Measurements from ENCODE around the gene FRY.

The FRY gene

DNA sequence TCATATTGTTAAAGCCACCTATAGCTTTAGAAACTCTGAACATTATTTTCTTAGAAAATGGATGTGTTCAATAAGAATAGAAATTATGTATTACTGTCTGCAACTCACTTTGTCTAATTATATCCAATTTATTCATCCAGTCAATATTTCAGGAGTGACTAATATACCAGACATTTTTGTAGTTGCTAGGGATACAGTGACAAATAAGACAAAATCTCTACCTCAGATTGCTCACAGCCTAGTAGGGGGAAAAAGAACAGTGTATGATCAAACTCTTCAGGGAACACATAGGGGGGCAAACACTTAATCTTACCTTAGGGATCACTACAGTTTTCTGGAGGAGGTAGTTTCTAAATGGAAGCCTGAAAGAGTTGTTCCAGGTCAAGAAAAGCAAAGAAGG, 292.3 kb downstream of the FRY start:
- no peak overlapping the region for H3K4me3 ChIP-seq (ENCODE audit: low read length)
- peak; percentile 43 for DNase-seq (ENCODE audit: low read depth)
- TF ChIP-seq, protein P1, sequence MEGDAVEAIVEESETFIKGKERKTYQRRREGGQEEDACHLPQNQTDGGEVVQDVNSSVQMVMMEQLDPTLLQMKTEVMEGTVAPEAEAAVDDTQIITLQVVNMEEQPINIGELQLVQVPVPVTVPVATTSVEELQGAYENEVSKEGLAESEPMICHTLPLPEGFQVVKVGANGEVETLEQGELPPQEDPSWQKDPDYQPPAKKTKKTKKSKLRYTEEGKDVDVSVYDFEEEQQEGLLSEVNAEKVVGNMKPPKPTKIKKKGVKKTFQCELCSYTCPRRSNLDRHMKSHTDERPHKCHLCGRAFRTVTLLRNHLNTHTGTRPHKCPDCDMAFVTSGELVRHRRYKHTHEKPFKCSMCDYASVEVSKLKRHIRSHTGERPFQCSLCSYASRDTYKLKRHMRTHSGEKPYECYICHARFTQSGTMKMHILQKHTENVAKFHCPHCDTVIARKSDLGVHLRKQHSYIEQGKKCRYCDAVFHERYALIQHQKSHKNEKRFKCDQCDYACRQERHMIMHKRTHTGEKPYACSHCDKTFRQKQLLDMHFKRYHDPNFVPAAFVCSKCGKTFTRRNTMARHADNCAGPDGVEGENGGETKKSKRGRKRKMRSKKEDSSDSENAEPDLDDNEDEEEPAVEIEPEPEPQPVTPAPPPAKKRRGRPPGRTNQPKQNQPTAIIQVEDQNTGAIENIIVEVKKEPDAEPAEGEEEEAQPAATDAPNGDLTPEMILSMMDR (IDR thresholded peaks at IDR 0.05; ENCODE audit: insufficient read depth, low read depth, low read length, missing control alignments), result no peak

DNA sequence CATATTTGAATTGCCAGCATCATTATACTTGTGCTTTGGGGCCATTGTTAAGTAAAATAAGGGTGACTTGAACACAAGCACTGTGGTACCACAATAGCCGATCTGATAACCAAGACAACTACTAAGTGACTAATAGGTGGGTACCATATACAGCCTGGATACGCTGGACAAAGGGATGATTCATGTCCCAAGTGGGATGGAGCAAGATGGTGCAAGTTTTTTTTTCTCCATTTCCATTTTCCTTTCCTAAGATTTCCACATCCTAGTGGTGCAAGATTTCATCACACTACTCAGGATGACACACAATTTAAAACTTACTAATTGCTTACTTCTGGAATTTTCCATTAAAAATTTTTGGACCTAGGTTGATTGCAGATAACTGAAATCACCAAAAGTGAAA, 298.9 kb downstream of the FRY start:
- DNase-seq (ENCODE audit: low read depth), result peak; percentile 89
- H3K4me3 ChIP-seq (ENCODE audit: low read length), result no peak overlapping the region
- TF ChIP-seq, protein P1 (IDR thresholded peaks at IDR 0.05; ENCODE audit: insufficient read depth, low read depth, low read length, missing control alignments), result no peak

DNA sequence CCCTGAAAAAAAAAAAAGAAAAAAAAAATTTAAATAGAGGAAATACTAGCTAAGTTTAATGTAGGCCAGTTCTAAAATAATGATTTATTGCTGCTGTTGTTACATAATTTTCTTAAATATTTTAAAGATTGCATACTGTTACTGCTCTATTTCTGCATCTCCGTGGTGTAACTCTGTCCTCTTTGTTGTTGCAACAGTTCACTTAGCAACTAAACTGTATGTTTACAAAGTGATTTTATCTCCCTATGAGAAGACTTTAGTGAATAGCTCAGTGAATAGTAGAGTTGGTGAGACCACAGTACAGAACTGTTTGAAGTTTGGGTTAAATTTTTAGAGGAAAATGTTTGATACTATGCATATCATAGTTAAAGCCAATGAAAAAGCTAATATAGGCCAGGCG, 303.1 kb downstream of the FRY start:
- no peak for DNase-seq (ENCODE audit: low read depth)
- H3K4me3 ChIP-seq (ENCODE audit: low read length), result no peak overlapping the region
- TF ChIP-seq, protein P1 (IDR thresholded peaks at IDR 0.05; ENCODE audit: insufficient read depth, low read depth, low read length, missing control alignments), result no peak

DNA sequence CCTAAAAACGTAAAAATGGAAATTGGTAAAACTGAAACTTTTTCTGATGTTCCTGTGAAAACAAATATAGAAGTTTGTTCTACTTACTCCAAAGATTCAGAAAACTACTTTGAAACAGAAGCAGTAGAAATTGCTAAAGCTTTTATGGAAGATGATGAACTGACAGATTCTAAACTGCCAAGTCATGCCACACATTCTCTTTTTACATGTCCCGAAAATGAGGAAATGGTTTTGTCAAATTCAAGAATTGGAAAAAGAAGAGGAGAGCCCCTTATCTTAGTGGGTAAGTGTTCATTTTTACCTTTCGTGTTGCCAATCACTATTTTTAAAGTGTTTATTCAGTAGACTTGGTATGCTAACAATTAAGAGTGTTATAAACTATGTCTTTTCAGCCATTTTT, 309.3 kb downstream of the FRY start:
- no peak for DNase-seq (ENCODE audit: low read depth)
- no peak overlapping the region for H3K4me3 ChIP-seq (ENCODE audit: low read length)
- TF ChIP-seq, protein P1 (IDR thresholded peaks at IDR 0.05; ENCODE audit: insufficient read depth, low read depth, low read length, missing control alignments), result no peak

DNA sequence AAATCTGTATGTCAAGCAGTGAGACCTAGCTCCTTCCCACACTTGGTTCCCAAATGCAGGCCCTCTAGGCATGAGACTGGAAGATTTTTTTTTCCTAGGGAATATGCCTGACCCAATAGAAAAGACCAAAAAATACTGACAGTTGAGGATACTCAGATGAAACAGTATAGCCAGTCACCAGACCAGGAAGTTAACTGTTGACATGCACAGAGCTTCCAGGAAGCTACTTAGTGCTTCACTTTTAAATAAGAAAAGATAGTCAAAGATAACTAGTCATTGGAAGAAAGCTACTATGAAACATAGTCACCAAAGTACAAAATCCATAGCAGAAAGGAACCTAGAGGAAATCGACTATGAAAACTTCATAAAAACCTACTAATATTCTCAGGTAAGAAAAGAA, 316.1 kb downstream of the FRY start:
- no peak for DNase-seq (ENCODE audit: low read depth)
- H3K4me3 ChIP-seq (ENCODE audit: low read length), result no peak overlapping the region
- TF ChIP-seq, protein P1 (IDR thresholded peaks at IDR 0.05; ENCODE audit: insufficient read depth, low read depth, low read length, missing control alignments), result no peak

All from epithelial cell of esophagus (primary cell).